HL-60 (cell line): ENCODE measurements around the gene PTH2.

Experiments used
- DNase-seq, 2 experiments: peaks; one replicate each; pipeline ENCODE4 v3.0.0-alpha.2; 2010 to 2020; ENCODE audit warnings: low read depth in 1 of 2, low spot score in 1 of 2
- H3K27ac ChIP-seq: fragments of 250-450 bp; sonication (Bioruptor Pico); replicated peaks from 2 replicates; pipeline ENCODE4 v1.5.1; 2020; ENCODE audit warnings: mild to moderate bottlenecking, moderate library complexity
- H3K27me3 ChIP-seq: fragments of 250-450 bp; sonication (Bioruptor Pico); 2 replicates; pipeline ENCODE4 v1.5.1; 2021; ENCODE audit warnings: mild to moderate bottlenecking, moderate library complexity; ENCODE audit not compliant: insufficient read depth, poor library complexity, severe bottlenecking
- H3K4me3 ChIP-seq: replicated peaks from 2 replicates; pipeline ENCODE4 v1.5.1; 2011; ENCODE audit warnings: mild to moderate bottlenecking, control low read depth, low read length; ENCODE audit not compliant: insufficient read depth
- CTCF ChIP-seq: IDR thresholded peaks from one replicate; pipeline ENCODE4 v1.5.1; 2011; ENCODE audit warnings: low read length, control low read depth, inconsistent platforms; ENCODE audit not compliant: insufficient read depth
- GABPA ChIP-seq: IDR thresholded peaks from 2 replicates; pipeline ENCODE4 v1.6.1; 2012; ENCODE audit warnings: low read depth
- POLR2AphosphoS5 ChIP-seq: IDR thresholded peaks from 2 replicates; pipeline ENCODE4 v1.6.1; 2012; ENCODE audit warnings: low read depth
- REST ChIP-seq: IDR thresholded peaks from 2 replicates; pipeline ENCODE4 v1.6.1; 2012; ENCODE audit warnings: low read depth; ENCODE audit not compliant: insufficient replicate concordance
- SPI1 ChIP-seq: IDR thresholded peaks from 2 replicates; pipeline ENCODE4 v1.6.1; 2012; ENCODE audit warnings: low read depth, mild to moderate bottlenecking, borderline replicate concordance

The PTH2 gene

GRCh38 chr19:49383599-49383998 lies 39.6 kb downstream of the PTH2 start:
- Histone ChIP-seq H3K4me3 (no peak overlapping the region), H3K27ac (no peak overlapping the region), H3K27me3 (no peaks in the 10 kb centered on the region)
- TF ChIP-seq SPI1 (no peak), CTCF (no peak)
- DNase-seq: no peak

- H3K4me3 ChIP-seq: no peak overlapping the region
- DNase-seq: no peak
- TF ChIP-seq GABPA (no peak), REST (no peak), CTCF (no peak)
- no peaks in the 10 kb centered on the region for H3K27me3 ChIP-seq
- H3K27ac ChIP-seq: no peak overlapping the region
Observed at GRCh38 chr19:49382639-49383038, 40.6 kb downstream of the PTH2 start.

GRCh38 chr19:49380391-49380790 lies 42.9 kb downstream of the PTH2 start:
- DNase-seq: no peak
- Histone ChIP-seq H3K27ac (no peak overlapping the region), H3K27me3 (no peaks in the 10 kb centered on the region), H3K4me3 (no peak overlapping the region)
- TF ChIP-seq POLR2AphosphoS5 (no peak), GABPA (no peak), SPI1 (no peak), CTCF (no peak), REST (no peak)

- H3K27me3 ChIP-seq: no peaks in the 10 kb centered on the region
- no peak for DNase-seq
- TF ChIP-seq SPI1 (no peak), POLR2AphosphoS5 (no peak), REST (no peak), CTCF (no peak), GABPA (no peak)
- H3K27ac ChIP-seq: no peak overlapping the region
- no peak overlapping the region for H3K4me3 ChIP-seq
Observed at GRCh38 chr19:49378512-49378911, 44.7 kb downstream of the PTH2 start.
